Astrocyte (in vitro differentiated cells and primary cell): Measurements from ENCODE around the gene TAF5L.

Experiments used
- EZH2 ChIP-seq: IDR thresholded peaks from 2 replicates; pipeline ENCODE4 v1.6.1; 2012; ENCODE audit warnings: mild to moderate bottlenecking, low read length, inconsistent platforms; ENCODE audit not compliant: insufficient read depth
- TF ChIP-seq, protein P1 (sequence below): IDR thresholded peaks from 2 replicates; pipeline ENCODE4 v1.5.1; 2011; ENCODE audit warnings: low read depth, mild to moderate bottlenecking, inconsistent platforms, low read length, moderate library complexity; ENCODE audit not compliant: insufficient read depth

DNA sequence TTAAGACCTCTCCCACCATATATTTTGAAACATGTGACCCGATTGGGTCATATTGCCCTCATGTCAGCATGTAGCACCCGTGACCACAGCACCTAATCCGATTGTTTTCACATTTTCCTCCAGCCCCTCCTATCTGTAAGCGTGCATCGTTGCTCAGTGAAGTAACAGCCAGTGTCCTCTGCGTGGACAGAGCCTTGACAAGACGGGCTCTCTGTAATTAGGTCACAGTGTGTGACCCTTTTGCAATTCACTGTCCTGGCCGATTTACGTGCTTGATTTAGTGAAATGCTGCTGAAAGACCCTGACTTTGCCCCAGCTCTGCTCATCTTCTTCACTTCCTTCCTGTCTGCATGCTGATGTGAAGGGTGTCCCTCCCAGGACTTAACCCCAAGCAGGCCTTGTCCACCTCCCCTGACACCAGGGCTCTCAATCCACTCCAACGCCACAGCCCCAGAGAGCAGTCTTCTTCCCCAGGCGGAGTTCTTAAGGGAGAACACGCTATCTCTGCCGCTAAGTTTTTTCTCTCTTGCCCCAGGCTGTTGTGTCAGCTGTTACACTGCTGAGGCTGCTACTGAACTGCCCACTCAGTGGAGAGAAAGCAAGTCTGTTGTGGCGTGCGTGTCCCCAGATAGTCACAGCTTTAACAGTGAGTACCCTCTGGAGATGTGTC lies 19.5 kb upstream of the TAF5L start:
- TF ChIP-seq, protein P1, sequence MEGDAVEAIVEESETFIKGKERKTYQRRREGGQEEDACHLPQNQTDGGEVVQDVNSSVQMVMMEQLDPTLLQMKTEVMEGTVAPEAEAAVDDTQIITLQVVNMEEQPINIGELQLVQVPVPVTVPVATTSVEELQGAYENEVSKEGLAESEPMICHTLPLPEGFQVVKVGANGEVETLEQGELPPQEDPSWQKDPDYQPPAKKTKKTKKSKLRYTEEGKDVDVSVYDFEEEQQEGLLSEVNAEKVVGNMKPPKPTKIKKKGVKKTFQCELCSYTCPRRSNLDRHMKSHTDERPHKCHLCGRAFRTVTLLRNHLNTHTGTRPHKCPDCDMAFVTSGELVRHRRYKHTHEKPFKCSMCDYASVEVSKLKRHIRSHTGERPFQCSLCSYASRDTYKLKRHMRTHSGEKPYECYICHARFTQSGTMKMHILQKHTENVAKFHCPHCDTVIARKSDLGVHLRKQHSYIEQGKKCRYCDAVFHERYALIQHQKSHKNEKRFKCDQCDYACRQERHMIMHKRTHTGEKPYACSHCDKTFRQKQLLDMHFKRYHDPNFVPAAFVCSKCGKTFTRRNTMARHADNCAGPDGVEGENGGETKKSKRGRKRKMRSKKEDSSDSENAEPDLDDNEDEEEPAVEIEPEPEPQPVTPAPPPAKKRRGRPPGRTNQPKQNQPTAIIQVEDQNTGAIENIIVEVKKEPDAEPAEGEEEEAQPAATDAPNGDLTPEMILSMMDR = no peak
- TF ChIP-seq EZH2 = no peak
